Activated CD4-positive, CD25-positive, alpha-beta regulatory T cell (primary cell): ENCODE results near the gene MAP2.
"Not testable (repeated sequence)": the region's sequence is repeated elsewhere in the genome, so short reads cannot be mapped to it uniquely, and the experiment has no call there.

Experiments
- DNase-seq, 4 experiments: peaks; one replicate each; lab custom pipeline; 2025; lab: John Stamatoyannopoulos, UW

Gene MAP2

GRCh38 chr2:209476367-209477208 lies 52.7 kb downstream of the MAP2 start:
- DNase-seq, result no peak

GRCh38 chr2:209492296-209492695 lies 68.4 kb downstream of the MAP2 start:
- not testable (repeated sequence) for DNase-seq

GRCh38 chr2:209495068-209495620 lies 71.3 kb downstream of the MAP2 start:
- not testable (repeated sequence) for DNase-seq

- DNase-seq, result no peak
Measured at GRCh38 chr2:209495855-209496585, 72.2 kb downstream of the MAP2 start.

- DNase-seq, result no peak
Measured at GRCh38 chr2:209496586-209496982, 72.7 kb downstream of the MAP2 start.

- DNase-seq, result no peak
Measured at GRCh38 chr2:209498614-209499013, 74.8 kb downstream of the MAP2 start.

- no peak for DNase-seq
Measured at GRCh38 chr2:209499069-209499468, 75.2 kb downstream of the MAP2 start.

- no peak for DNase-seq
Measured at GRCh38 chr2:209501579-209501978, 77.7 kb downstream of the MAP2 start.

GRCh38 chr2:209505410-209505809 lies 81.6 kb downstream of the MAP2 start:
- DNase-seq, result no peak

GRCh38 chr2:209508255-209508654 lies 84.4 kb downstream of the MAP2 start:
- DNase-seq, result no peak

- DNase-seq, result no peak
Measured at GRCh38 chr2:209511637-209512036, 87.8 kb downstream of the MAP2 start.

GRCh38 chr2:209512971-209513370 lies 89.1 kb downstream of the MAP2 start:
- DNase-seq, result no peak

GRCh38 chr2:209517436-209517835 lies 93.6 kb downstream of the MAP2 start:
- DNase-seq, result no peak

GRCh38 chr2:209519271-209519670 lies 95.4 kb downstream of the MAP2 start:
- DNase-seq, result no peak

- DNase-seq, result no peak
Measured at GRCh38 chr2:209519906-209520305, 96.1 kb downstream of the MAP2 start.

- no peak for DNase-seq
Measured at GRCh38 chr2:209523041-209523740, 99.3 kb downstream of the MAP2 start.

- DNase-seq, result no peak
Measured at GRCh38 chr2:209523867-209524266, 100.0 kb downstream of the MAP2 start.

GRCh38 chr2:209525331-209525730 lies 101.5 kb downstream of the MAP2 start:
- no peak for DNase-seq

GRCh38 chr2:209525834-209526281 lies 102.0 kb downstream of the MAP2 start:
- DNase-seq, result no peak

GRCh38 chr2:209526561-209526960 lies 102.7 kb downstream of the MAP2 start:
- DNase-seq, result no peak

- DNase-seq, result no peak
Measured at GRCh38 chr2:209529579-209529978, 105.7 kb downstream of the MAP2 start.

GRCh38 chr2:209532321-209532720 lies 108.5 kb downstream of the MAP2 start:
- DNase-seq, result no peak
